Gastrocnemius medialis (tissue), 4 donors: ENCODE measurements around the gene CD72.

ENCODE experiments used
- CTCF ChIP-seq, 5 experiments: fragments of 450-650 bp in 3 of 5; fragments of 200-600 bp in 2 of 5; sonication (generic) in 2 of 5; IDR thresholded peaks in 4 of 5; conservative IDR thresholded peaks in 1 of 5; 1 replicate in 4 of 5; 2 replicates in 1 of 5; pipeline ENCODE4 v1.5.1; 2016 to 2019; ENCODE audit warnings: antibody characterized with exemption in 5 of 5, mild to moderate bottlenecking in 3 of 5, moderate library complexity in 3 of 5
- POLR2A ChIP-seq, 2 donors: fragments of 450-650 bp; IDR thresholded peaks; one replicate each; pipeline ENCODE4 v1.6.1; 2017; ENCODE audit warnings: antibody characterized with exemption in 2 of 2, mild to moderate bottlenecking in 2 of 2, moderate library complexity in 2 of 2

GRCh38 chr9:35570709-35571504, 47.3 kb downstream of the CD72 start:
- no peak for TF ChIP-seq POLR2A (IDR thresholded peaks at IDR 0.05)
- no peak for TF ChIP-seq CTCF (IDR thresholded peaks at IDR 0.05 in 4 of 5, conservative IDR thresholded peaks at IDR 0.05 in 1 of 5)
